ENCODE data around the gene PPP2R5C.

- TF ChIP-seq CTCF (IDR thresholded peaks at IDR 0.05) (no peak), POLR2A (IDR thresholded peaks at IDR 0.05) (no peak)
These were observed 178.2 kb downstream of the PPP2R5C start for GRCh38 chr14:101939646-101940170.

Data from testis (tissue), 2 donors.